22Rv1 (cell line): Measurements from ENCODE around the gene SDK2.

ENCODE experiments used
- CTCF ChIP-seq: fragments of 450-650 bp; IDR thresholded peaks from 2 replicates; pipeline ENCODE4 v1.5.1; 2017; ENCODE audit warnings: mild to moderate bottlenecking
- ZFX ChIP-seq: fragments of 450-650 bp; IDR thresholded peaks from 2 replicates; pipeline ENCODE4 v1.6.1; 2017; ENCODE audit warnings: antibody characterized with exemption, borderline replicate concordance

GRCh38 chr17:73519011-73519410 lies 125.2 kb downstream of the SDK2 start:
- TF ChIP-seq CTCF = no peak
- no peak for TF ChIP-seq ZFX
